DMS53 treated with DMSO at 0.1 percent for 48 hours (cell line): Measurements from ENCODE around the gene MITF.

ENCODE experiments used
- DNase-seq: peaks from one replicate; lab custom pipeline; 2025; ENCODE audit not compliant: unreplicated experiment; lab: John Stamatoyannopoulos, UW

Gene MITF

DNA sequence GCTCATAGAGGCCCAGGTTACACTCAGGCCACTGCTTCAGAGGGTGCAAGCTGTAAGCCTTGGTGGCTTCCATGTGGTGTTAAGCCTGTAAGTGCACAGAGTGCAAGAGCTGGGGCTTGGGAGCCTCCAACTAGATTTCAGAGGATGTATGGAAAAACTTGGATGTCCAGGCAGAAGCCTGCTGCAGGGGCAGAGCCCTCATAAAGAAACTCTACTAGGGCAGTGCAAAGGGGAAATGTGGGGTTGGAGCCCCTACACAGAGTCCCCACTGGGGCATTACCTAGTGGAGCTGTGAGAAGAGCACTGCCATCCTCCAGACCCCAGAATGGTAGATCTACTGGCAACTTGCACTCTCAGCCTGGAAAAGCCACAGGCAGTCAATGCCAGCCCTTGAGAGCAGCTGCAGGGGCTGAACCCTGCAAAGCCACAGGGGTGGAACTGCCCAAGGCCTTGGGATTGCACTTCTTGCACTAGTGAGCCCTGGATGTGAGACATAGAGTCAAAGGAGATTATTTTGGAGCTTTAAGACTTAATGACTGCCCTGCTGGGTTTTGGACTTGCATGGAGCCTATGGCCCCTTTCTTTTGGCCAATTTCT, 14.0 kb downstream of the MITF start:
- DNase-seq: no peak

DNA sequence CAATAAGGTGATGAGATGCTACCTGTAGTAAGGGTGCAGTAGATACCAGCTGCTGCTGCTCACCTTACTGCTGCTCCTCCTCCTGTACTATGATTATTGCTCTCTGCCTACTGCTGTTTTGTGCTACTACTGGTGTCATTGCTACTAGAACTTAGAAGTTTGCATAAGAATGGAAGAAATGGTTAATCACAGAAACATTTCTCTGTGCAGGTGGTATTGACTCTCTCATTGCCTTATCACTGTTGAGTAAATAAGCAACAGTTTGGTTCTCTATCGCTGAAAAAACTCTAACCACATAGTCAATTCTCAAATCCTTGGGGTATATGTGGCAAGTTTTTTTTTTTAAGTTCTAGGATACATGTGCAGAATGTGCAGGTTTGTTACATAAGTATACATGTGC, 16.5 kb downstream of the MITF start:
- DNase-seq: no peak

DNA sequence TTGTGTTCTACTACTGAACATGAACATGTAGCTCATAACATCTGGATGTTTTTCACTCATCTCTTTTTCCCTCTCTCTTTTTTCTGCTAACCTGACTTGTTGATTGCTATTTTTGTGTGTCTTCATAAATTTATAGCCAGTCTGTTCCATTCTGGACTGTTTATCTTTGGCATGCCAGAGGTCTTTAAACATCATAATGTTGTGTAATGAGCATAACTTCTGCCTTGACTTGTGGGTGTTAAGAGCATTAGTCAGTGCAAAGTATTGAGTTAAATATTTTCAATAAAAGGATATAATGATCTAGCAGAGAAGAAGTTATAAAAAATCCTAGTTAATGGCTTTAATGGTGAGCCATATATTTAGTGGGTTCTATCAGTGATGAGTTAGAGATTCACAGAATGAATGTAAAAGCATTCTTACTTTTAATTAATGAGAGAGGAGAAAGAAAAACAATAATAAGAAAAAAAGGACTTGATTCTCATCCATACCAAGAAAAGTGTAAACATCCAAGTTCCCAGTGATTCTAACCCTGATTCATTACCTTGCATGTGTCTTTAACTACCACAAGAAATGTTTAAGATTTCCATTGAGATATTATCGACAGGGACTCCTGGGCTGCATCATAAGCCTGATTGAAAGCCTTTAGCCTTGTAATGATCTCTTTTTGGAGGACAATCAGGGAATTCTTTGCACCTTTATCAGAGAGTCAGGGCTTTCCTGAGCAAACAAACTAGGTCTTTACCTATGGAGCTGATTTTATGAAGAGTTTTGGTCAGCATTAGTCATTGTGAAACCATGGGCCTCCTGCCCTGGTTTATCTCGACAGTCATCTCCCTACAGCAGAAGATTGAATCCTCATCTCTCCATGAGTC, 22.9 kb downstream of the MITF start:
- DNase-seq: no peak

DNA sequence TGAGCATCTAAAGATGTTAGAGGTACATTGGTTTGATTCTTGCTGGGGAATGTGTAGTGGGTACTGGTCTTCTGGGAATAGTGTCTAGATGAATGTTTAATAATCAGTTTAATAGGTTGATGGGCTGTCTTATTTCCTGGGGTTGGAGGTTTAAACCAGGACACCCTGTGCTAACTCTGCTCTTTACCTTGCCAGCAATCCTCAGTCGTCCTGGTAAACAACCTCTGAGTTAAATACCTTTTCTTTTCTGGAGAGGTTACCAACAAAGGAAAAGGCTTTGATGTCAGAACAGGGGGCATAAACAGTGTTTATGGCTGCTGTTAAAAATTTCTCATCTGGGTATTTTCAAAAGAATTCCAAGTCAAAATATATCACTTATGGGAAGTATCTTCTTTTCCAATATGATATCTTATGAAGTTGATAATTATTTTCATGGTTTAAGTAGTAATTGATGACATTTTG, 23.5 kb downstream of the MITF start:
- no peak for DNase-seq

DNA sequence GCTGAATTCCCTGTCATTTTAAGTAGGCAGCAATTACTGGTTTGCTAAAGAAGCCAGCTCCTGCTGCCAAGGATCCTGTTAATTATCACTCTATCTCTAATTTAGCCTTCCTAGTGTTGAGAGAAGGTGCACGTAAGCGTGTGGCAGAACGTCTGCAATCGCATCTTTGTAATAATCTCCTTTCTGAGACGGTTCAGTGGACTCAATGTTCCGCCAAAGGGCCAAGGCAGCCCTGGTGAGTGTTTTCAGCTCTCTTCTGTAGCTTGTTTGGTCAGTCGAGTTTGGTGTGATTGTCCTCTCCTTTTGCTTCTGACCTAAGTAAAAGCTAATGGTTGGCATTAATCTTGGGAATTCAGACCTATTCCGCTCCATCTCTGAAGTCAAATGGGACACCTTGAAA, 24.2 kb downstream of the MITF start:
- no peak for DNase-seq

DNA sequence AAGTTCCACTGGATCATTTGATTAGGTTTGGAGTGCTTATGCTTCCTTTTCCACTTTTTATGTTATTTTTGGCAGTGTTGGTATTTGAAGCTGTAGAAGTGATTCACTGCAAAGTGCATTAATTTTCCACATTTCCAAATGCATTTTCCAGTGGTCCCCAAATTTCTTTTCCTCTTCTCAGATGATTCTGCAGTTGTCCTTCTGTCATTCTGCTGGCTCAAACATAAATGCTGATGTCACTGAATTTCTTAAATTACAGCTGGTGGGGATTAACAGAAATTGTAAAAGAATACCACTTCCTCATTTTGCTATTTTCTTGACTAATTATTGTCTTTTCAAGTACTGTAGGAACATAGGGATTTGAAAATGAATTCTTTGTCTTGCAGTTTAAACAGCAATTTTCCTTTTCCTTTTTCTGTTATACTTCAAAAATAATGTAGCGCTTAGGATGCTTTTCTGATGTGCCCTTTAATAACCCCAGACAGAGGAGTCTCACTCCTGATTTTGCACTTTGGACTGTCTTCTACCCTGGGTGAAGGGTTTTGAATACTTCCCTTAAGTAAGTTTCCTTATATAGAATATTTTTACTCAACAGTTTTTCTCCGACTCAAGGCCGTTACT, 25.0 kb downstream of the MITF start:
- no peak for DNase-seq

DNA sequence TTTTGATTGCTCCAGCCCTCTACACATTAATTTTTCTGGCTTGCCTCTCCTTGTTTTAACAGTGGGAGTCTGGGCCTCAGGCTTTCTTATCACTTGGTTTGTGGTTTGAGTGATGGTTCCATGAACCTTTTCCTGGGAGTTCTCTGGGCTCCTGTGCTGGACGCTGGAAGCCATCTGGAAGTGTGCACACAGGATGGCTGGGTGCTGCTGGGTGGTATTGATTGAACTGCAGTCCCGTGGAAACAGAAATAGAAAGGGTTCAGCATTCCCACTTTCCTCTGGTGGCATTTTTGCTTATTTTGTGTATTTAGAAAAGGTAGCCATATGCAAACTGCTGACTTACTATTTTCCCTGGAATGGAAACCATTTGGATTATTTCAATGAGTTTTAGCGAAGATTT, 25.6 kb downstream of the MITF start:
- DNase-seq: no peak

DNA sequence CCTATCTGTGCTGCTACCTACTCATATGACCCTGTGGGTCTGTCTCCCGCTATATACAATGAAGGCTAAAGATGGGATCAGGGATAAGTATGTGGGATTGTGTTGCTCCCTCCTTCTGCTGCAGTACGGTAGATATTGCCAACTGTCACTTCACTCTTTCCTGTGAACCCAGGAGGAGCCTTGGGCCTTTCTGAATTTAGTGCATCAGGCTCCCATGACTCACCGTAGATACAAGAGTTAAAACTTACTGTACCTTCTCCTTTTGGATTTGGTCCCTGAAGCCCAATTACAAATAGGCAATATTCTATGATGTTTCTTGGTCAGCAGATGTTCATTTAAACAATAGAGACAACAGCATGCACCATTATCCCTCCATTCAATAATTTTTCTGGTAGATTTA, 27.4 kb downstream of the MITF start:
- no peak for DNase-seq

DNA sequence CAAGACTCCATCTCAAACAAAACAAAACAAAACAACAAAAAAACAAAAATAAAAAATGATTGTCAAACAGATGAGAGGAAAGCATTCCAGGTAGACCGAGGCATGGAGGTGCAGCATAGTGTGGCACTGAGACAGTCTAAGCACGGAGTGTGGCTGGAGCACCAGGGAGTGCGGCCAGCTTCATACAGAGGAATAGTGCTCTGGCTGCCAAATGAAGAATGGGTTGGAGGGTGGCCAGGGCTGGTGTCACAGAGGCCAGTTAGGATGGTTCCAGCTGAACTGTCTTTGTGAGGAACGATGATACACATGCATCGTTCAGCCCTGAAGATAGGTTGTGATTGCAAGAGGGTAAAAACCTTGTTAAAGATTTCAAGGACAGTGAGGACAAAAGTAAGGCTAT, 28.3 kb downstream of the MITF start:
- DNase-seq: no peak

DNA sequence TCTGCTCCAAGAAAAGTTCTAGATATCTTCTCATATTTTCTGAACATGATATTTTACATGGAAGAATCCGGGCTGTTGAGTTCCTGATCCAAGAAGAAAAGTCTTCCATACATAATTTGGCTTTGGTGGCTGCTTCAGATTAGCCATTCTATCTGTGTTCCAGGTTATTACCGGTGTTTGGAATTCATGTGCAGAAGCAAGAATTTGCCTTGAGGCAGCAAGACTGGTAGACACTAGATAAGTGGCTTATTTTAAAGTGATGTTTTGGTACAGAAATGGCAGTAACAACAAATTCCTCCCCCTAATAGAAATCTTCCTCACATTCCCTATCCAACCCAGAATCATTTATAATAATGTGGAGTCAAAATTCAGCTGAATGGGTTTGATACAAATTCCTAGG, 29.2 kb downstream of the MITF start:
- no peak for DNase-seq

DNA sequence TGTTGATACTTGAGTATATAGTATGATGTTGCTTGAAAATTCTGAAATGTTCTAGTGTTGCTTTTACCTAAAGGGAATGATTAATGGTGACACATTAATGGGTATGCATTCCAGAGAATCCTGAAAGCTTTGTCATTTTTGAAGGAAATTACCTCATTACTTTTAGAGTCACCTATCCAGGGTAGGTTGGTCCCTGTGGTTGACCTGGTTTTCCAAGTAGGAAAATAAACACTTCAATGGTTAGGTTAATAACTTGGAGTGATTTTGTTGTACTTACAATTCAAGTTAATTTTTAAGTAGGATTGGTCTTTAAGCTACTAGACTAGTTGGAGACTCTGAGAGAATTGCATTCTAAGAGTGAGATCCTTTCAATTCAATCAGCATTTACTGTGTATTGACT, 31.0 kb downstream of the MITF start:
- DNase-seq: no peak

DNA sequence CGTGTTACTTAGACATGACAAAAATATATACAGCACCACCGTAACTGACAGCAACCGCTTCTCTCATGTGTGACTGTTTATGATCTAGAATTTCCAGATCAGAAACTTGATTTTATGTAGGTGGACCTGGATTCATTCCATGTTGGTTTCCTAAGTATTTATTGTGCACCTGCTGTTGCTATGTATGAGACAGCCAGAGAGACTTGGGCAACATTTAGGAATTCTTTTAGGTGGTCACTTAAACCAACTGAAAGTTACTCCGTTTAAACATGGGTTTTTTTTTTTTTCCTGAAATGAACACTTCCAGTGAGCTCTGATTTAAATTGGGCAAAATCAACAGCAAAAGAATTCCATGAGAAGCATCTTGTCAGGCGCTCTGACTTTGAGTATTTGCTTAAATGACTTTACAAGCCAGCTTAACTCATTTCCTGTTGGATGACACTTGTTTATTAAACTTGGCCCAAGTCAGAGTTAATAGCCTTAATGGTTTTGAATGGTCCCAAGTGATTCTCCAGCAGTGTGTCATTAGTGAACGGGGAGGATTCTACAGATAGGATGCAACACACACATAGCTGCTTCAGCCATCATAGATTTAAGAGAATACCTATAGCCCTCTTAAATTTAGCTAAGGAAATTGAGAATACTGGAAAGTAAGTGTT, 31.8 kb downstream of the MITF start:
- DNase-seq: no peak

DNA sequence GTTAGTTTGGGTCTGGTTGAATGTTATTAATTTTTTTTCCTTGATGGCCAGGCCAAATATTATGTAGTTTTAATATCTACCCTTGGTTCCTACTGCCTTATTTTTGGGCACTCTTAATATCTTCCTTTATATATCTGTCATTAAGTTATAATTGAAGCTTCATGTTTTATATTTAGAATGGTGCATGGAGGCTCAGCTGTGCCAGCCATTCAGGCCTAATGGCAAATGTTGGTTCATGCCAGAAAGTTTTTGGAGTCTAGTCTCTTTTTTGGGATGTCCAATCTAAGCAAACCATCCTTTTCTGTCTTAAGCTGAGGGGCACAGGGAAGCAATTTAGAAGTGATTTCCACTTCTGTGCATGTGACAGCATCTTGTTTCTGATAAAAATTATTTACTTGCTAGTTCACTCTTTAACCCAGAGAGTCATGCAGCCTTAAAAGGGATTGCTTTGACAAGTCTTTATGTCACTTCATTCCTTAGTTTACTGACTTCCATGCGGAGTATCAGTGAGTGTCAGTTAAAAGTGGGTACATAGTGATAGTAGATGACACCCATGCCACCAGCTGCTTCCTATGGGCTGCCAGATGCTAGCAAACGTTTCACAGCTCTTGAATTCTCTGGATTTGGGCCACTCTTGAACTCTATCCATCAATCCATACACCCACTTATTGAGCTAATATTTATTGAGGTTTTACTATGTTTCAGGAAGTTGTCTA, 33.0 kb downstream of the MITF start:
- no peak for DNase-seq

DNA sequence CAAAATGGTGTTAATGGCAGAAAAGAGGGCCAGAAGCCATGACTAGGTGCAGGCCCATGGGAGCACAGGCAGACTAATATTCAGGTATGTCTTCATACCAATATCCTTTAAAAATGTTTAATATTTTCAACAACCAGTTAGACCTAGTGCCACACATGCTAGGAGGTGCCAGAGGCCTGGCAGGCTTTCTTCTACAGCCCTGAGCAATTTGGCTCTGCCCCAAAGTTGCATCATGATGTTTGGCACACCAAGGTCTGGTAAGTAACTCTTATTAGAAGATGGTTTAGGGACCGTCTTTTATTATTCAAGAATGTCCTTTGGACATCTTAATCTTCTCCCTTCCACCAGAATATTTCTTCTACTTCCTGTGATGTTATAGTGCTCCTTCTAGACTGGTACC, 34.8 kb downstream of the MITF start:
- DNase-seq: no peak

DNA sequence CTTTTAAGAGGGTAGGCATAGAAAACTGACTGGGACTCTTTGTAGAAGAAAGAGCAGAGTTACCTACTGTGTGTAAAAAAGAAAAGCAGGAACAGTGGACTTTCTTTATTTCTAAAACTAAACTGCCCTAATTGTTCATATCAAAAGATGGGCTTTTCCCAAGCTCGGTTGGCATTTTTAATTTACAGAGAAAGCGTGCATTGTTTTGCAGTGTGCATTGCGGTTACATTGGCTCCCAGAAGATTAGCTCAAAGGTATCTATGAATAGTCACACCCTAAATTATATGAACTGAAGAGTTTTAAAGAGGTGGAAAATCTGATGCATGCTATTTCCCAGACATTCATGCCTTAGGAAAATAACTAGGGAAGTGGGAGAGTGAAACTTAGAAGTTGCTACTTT, 36.5 kb downstream of the MITF start:
- DNase-seq: no peak

DNA sequence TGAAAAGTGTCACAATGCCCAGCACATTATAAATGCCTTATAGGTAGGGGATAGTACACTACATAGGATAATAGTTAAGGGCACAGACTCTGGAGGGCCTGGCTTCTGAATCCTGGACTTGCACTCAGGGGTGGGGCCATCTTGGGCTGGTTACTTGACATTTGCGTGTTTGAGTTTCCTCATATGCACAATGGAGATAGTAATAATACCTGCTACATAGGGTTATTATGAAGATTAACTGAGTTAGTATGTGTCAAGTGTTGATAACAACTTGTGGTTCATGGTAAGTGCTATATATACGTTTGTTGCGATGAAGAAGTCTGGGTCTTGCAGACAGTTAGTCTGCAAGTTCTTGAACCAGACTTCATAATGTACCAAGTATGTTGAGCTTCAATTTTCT, 37.0 kb downstream of the MITF start:
- DNase-seq: no peak

DNA sequence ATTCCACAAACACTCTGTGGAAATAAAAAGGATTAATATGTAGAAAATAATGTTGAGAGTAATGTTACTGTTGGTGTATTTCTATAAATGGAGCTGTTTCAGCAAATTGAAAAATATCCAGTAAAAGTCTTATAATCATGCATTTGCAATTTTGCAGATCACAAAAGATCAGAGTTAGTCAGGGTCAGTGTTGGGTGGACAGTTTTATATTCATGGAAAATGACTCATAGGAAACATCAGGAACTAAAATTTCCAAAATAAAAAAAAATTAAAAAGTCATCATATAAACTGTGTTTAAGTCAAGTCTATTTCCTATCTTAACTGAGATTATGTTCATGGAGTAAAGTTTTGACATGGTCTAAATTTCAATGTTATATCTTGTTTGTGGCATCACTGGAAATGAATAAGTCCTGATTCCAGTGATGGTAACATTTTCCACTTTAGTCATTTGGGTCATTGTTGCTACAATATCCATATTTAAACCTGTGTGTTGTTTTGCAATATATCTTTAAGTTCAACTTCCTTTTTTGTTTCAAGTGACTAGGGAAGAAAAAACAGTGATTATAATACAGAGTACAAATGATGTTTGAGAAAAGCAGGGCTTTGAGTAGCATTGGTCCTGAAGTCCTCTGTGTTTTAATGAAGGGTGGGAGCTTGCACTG, 37.8 kb downstream of the MITF start:
- DNase-seq: no peak

DNA sequence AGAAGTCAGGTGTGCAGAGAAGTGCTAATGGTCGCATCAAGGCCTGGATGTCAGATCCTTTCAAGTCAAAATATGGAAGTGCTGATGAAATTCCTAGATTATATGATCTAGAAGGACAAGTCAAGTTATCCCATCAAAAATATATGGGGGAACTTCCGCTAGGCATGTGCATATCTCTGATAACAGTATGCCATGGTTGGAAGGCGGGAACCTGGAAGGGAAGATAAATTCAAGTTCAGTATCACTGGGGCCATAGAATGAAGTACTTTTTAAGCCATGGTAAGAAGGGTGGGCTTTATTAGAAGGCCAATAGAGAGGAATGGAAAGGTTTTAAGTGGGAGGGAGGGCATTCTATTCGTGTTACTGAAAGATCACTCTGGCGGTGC, 38.3 kb downstream of the MITF start:
- DNase-seq: no peak

DNA sequence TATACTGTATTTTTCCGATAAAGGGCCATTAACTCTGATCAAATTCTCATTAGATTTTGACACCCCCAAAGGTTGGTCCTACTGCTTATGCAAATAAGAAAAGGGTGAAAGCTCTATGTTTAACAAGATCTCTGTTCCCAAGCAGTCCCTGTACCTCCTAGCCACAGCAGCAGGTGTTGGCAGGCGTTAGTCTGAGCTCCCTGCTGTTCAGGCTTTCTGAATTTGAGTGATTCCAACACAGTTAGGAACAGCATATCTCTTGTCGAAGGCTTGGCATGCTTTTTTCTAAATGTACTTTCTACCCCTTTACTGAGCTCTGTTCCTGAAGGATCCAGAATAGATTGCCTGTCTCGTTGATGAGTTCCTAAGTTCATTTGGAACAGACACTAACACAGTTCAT, 42.3 kb downstream of the MITF start:
- no peak for DNase-seq

DNA sequence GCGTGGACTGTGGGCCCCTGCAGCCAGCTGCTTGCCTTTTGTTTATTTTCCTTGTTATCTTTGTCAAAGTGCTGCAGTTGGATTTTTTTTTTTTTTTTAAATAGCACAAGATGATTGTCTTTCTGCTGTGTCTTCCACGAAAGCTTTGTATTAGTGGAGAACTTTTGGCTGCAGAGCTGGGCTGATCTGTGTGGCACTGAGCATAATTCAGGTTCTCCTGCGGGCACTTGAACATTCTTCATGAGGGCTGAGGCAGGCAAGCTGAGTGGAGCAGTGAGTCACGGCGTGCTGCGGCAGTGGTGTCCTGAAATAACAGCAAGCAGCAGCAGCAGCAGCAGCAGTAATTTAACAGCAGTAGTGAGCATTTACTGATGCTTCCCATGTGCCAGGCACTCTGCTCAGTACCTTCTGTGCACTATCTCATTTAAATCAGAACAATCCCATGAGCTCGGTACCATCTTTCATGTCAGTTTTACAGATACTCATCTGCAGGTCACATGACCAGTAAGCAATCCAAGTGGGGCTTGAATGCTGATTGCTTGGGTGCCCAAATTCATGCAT, 45.8 kb downstream of the MITF start:
- no peak for DNase-seq
